Transverse colon (tissue), 4 donors: Measurements from ENCODE around the gene BMS1.

Experiments used
- CTCF ChIP-seq, 5 experiments: fragments of 200-600 bp in 3 of 5; fragments of 450-650 bp in 2 of 5; sonication (generic) in 3 of 5; IDR thresholded peaks; 1 replicate in 2 of 5; 2 replicates in 3 of 5; pipeline ENCODE4 v1.5.1; 2016 to 2017; ENCODE audit warnings: antibody characterized with exemption in 5 of 5, inconsistent platforms in 3 of 5, mild to moderate bottlenecking in 2 of 5, moderate library complexity in 1 of 5
- POLR2AphosphoS5 ChIP-seq, 3 donors: sonication (generic); formaldehyde crosslinking; IDR thresholded peaks; one replicate each; pipeline ENCODE4 v1.6.1; 2016; ENCODE audit warnings: antibody characterized with exemption in 3 of 3

- TF ChIP-seq CTCF (IDR thresholded peaks at IDR 0.05) (no peak), POLR2AphosphoS5 (IDR thresholded peaks at IDR 0.05) (no peak)
Measured at GRCh38 chr10:42874713-42875387, 92.3 kb downstream of the BMS1 start.
